Natural killer cell (primary cell): ENCODE results near the gene CFAP68. TPM values are rescaled to one million over a fixed set of nuclear protein-coding genes. Genes with fewer than 3 reads are reported as not detected.

Experiments
- ATAC-seq, 3 donors: fragments of 150-1000 bp in 2 of 3; fragments of 200-7000 bp in 1 of 3; cut with Tn5 transposase; 1 replicate in 1 of 3; 2 replicates in 2 of 3; pipeline ENCODE4 v1.10.0; 2021; ENCODE audit warnings: mild to moderate bottlenecking in 2 of 3, moderate library complexity in 2 of 3
- DNase-seq, 2 donors: peaks; one replicate each; pipeline versions ENCODE4 v3.0.0 to v3.0.0-alpha.2; 2013 to 2021; ENCODE audit warnings: mixed read lengths in 1 of 2
- H3K27ac ChIP-seq: one replicate; pipeline ENCODE4 v1.5.1; 2013; ENCODE audit warnings: mild to moderate bottlenecking, low read length
- H3K27me3 ChIP-seq: one replicate; pipeline ENCODE4 v1.6.1; 2013; ENCODE audit warnings: low read length; ENCODE audit not compliant: control insufficient read depth, insufficient read depth
- H3K36me3 ChIP-seq: one replicate; pipeline ENCODE4 v1.6.1; 2013; ENCODE audit warnings: low read length; ENCODE audit not compliant: control insufficient read depth, insufficient read depth
- H3K4me1 ChIP-seq: one replicate; pipeline ENCODE4 v1.6.1; 2013; ENCODE audit warnings: low read length; ENCODE audit not compliant: control insufficient read depth, insufficient read depth
- H3K4me3 ChIP-seq: one replicate; pipeline ENCODE4 v1.5.1; 2013; ENCODE audit warnings: low read length
- H3K9me3 ChIP-seq: one replicate; pipeline ENCODE4 v1.6.1; 2013; ENCODE audit warnings: low read length; ENCODE audit not compliant: control insufficient read depth, insufficient read depth
- H3K27ac Mint-ChIP-seq, 2 donors: one replicate each; pipeline ENCODE4 v1.8.0; 2022; ENCODE audit warnings: mild to moderate bottlenecking in 2 of 2, mixed read lengths in 2 of 2, moderate library complexity in 1 of 2
- H3K27me3 Mint-ChIP-seq, 2 donors: one replicate each; pipeline ENCODE4 v1.8.0; 2022; ENCODE audit warnings: low read depth in 2 of 2, mixed read lengths in 2 of 2
- H3K36me3 Mint-ChIP-seq: one replicate; pipeline ENCODE4 v1.8.0; 2022; ENCODE audit warnings: mixed read lengths
- H3K4me1 Mint-ChIP-seq, 2 donors: one replicate each; pipeline ENCODE4 v1.8.0; 2022; ENCODE audit warnings: mixed read lengths in 2 of 2
- H3K4me3 Mint-ChIP-seq: one replicate; pipeline ENCODE4 v1.8.0; 2022; ENCODE audit warnings: mild to moderate bottlenecking, moderate library complexity, mixed read lengths
- H3K9me3 Mint-ChIP-seq, 2 donors: one replicate each; pipeline ENCODE4 v1.8.0; 2022; ENCODE audit warnings: mixed read lengths in 2 of 2
- CTCF ChIP-seq: fragments of 200-600 bp; IDR thresholded peaks from one replicate; pipeline ENCODE4 v1.8.0; 2022; ENCODE audit warnings: antibody characterized with exemption
- WGBS: methylation state at CpG from one replicate; pipeline ENCODE4 v1.1.7; 2013; ENCODE audit warnings: missing lambda C conversion rate; ENCODE audit not compliant: insufficient coverage; 5-methylcytosine and 5-hydroxymethylcytosine counted together
- intact Hi-C: fragments of 100-400 bp; cut with micrococcal nuclease; formaldehyde crosslinking; loops from one replicate; pipeline ENCODE4 v1.14.2; 2022
- total RNA-seq, 4 donors: library from RNA; stranded (reverse); fragments of 120-200 nt in 1 of 4; gene quantifications; one replicate each; pipeline versions ENCODE4 v1.2.3 to v1.2.4, GENCODE V29; 2013 to 2022

The CFAP68 gene
- total RNA-seq, 3 donors from 2014 or later (not counting 1 experiment from before 2014, with no cell fraction given) = 5.9 to 9.2 (median 7.6) TPM

- Mint-ChIP-seq H3K4me1 (peaks cover 24 to 31% of the 10 kb centered on the region in 2 donors), H3K27me3 (peaks cover 0 to 3% of the 10 kb centered on the region in 2 donors), H3K9me3 (no peaks in the 10 kb centered on the region), H3K4me3 (no peak overlapping the region), H3K36me3 (no peaks in the 10 kb centered on the region), H3K27ac (no peak overlapping the region)
- no peaks in the 10 kb centered on the region for H3K9me3 ChIP-seq
- WGBS = no CpG with 5 or more reads among the region's 1 CpG
- H3K36me3 ChIP-seq = no peaks in the 10 kb centered on the region
- H3K27ac ChIP-seq = no peak overlapping the region
- H3K4me3 ChIP-seq = no peak overlapping the region
- ATAC-seq (no peak), DNase-seq (no peak)
- intact Hi-C loops = loop anchor here (5.0 kb wide), 1 partner anchor 348 kb away; no protein-coding TSS in a partner anchor
- H3K4me1 ChIP-seq = peaks cover 25% of the 10 kb centered on the region
- no peaks in the 10 kb centered on the region for H3K27me3 ChIP-seq
- TF ChIP-seq CTCF = no peak
Observed at GRCh38 chr11:111933872-111934271, 54.5 kb downstream of the CFAP68 start.

GRCh38 chr11:111934306-111934705 lies 55.0 kb downstream of the CFAP68 start:
- Histone ChIP-seq H3K36me3 (no peaks in the 10 kb centered on the region), H3K4me3 (no peak overlapping the region), H3K4me1 (peaks cover 25% of the 10 kb centered on the region), H3K27ac (no peak overlapping the region), H3K27me3 (no peaks in the 10 kb centered on the region), H3K9me3 (no peaks in the 10 kb centered on the region)
- 100% methylated on average over 1 of the region's 1 CpG for WGBS
- DNase-seq (no peak), ATAC-seq (no peak)
- peaks cover 0 to 3% of the 10 kb centered on the region in 2 donors for H3K27me3 Mint-ChIP-seq
- intact Hi-C loops = loop anchor here (5.0 kb wide), 1 partner anchor 348 kb away; no protein-coding TSS in a partner anchor
- TF ChIP-seq CTCF = no peak
- no peaks in the 10 kb centered on the region for H3K36me3 Mint-ChIP-seq
- H3K4me1 Mint-ChIP-seq = peaks cover 28 to 35% of the 10 kb centered on the region in 2 donors
- no peaks in the 10 kb centered on the region for H3K9me3 Mint-ChIP-seq
- H3K27ac Mint-ChIP-seq = no peak overlapping the region
- H3K4me3 Mint-ChIP-seq = no peak overlapping the region

Other genes starting within 250 kb of the CFAP68 start
- 10 to 100 TPM; 32.6 to 41.4 (median 40.8) TPM for gene PPP2R1B, start 113.2 kb upstream of the CFAP68 start, total RNA-seq
- gene ALG9, start 8.0 kb upstream of the CFAP68 start, total RNA-seq = 10 to 100 TPM; 30.6 to 37.1 (median 35.4) TPM
- 1 to 10 TPM; 2.0 to 4.0 (median 3.3) TPM for gene FDXACB1, start 376 bp upstream of the CFAP68 start, total RNA-seq
- not detected for gene CRYAB, start 32.2 kb downstream of the CFAP68 start, total RNA-seq
- gene HSPB2, start 33.2 kb downstream of the CFAP68 start, total RNA-seq = not detected
- gene C11orf52, start 39.4 kb downstream of the CFAP68 start, total RNA-seq = not detected
- 1 to 10 TPM in 1 of 3 donors, under 1 TPM in 2; 0.26 to 1.0 (median 0.57) TPM for gene DIXDC1, start 57.8 kb downstream of the CFAP68 start, total RNA-seq
- 10 to 100 TPM; 12.6 to 16.2 (median 15.5) TPM for gene DLAT, start 145.9 kb downstream of the CFAP68 start, total RNA-seq
- not detected for gene PIH1D2, start 194.5 kb downstream of the CFAP68 start, total RNA-seq
- 10 to 100 TPM; 12.6 to 14.9 (median 13.3) TPM for gene NKAPD1, start 194.8 kb downstream of the CFAP68 start, total RNA-seq
- gene TIMM8B, start 207.2 kb downstream of the CFAP68 start, total RNA-seq = 10 to 100 TPM; 14.6 to 17.8 (median 17.0) TPM
- 10 to 100 TPM; 46.8 to 55.0 (median 52.3) TPM for gene SDHD, start 207.3 kb downstream of the CFAP68 start, total RNA-seq